D721Med (cell line): ENCODE results near the gene PRRC2B.

ENCODE experiments used
- DNase-seq: peaks from one replicate; pipeline ENCODE4 v3.0.0; 2011; ENCODE audit warnings: low spot score; ENCODE audit not compliant: insufficient read length
- FAIRE-seq: peaks from 2 replicates; lab custom pipeline; 2011; peaks lifted over from hg19 to GRCh38; lab: Jason Lieb, UNC
- CTCF ChIP-seq: IDR thresholded peaks from 2 replicates; pipeline ENCODE4 v1.5.1; 2012; ENCODE audit warnings: mild to moderate bottlenecking, control low read depth; ENCODE audit not compliant: insufficient read depth; ENCODE audit errors: missing control alignments

PRRC2B gene

GRCh38 chr9:131481441-131482342 is 87.8 kb downstream of the PRRC2B start:
- no peak for TF ChIP-seq CTCF
- FAIRE-seq (no peak), DNase-seq (no peak)

- DNase-seq (no peak), FAIRE-seq (no peak)
- no peak for TF ChIP-seq CTCF
These were observed 88.6 kb downstream of the PRRC2B start for GRCh38 chr9:131482343-131483006.

- FAIRE-seq (no peak), DNase-seq (no peak)
- TF ChIP-seq CTCF: no peak
These were observed 89.6 kb downstream of the PRRC2B start for GRCh38 chr9:131483319-131484050.

- no peak for DNase-seq
- FAIRE-seq: no peak
- no peak for TF ChIP-seq CTCF
These were observed 90.2 kb downstream of the PRRC2B start for GRCh38 chr9:131484051-131484445.

- DNase-seq (no peak), FAIRE-seq (no peak)
- no peak for TF ChIP-seq CTCF
These were observed 90.8 kb downstream of the PRRC2B start for GRCh38 chr9:131484560-131485185.

- TF ChIP-seq CTCF: no peak
- no peak for DNase-seq
- no peak for FAIRE-seq
These were observed 91.3 kb downstream of the PRRC2B start for GRCh38 chr9:131485206-131485605.
